GM10847 (cell line): Measurements from ENCODE around the gene CYP4F22.

Experiments
- POLR2A ChIP-seq: IDR thresholded peaks from 2 replicates; pipeline ENCODE4 v1.6.1; 2011; ENCODE audit not compliant: insufficient read length; ENCODE audit errors: extremely low read depth

The CYP4F22 gene

GRCh38 chr19:15584095-15584494 is 75.8 kb downstream of the CYP4F22 start:
- TF ChIP-seq POLR2A = no peak

- no peak for TF ChIP-seq POLR2A
Observed at GRCh38 chr19:15584541-15585115, 76.3 kb downstream of the CYP4F22 start.

DNA sequence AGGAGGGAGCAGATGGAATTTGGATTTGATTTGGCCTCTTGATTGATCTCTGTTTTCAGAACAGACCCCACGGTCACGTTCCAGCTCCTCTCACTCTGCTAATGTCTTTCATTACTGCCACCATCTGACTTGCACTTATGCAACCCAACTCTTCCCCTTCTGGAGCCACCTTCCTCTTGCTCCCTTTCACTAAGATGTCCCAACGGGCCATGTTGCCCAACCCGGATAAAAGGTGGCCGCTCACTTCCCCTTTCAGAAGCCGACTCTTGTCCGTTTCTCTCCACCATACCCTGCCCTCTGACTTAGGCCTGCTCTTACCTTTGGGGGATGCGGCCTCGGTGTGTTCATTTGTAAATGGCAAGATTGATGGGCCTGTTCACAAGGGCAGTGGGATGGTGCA is 79.3 kb downstream of the CYP4F22 start:
- TF ChIP-seq POLR2A = no peak

DNA sequence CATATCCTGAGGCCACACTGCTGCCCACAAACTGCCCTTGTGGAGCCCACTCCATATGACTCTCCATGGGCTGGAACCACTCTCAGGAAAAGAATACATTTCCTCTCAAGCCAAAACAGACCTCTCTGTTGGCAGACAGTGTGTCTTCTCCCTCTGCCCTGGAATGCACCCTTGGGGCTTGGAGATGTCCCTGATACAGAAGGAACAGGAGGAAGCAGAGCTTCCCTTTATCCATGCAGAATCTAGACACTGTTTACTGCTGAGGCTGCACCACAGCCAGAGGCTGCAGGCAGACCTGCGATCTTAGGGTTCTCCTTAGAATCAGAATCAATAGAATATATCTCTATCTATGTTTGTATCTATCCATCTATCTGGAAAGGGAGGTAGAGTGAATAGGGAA is 79.9 kb downstream of the CYP4F22 start:
- TF ChIP-seq POLR2A = no peak

- no peak for TF ChIP-seq POLR2A
Observed at GRCh38 chr19:15589760-15590451, 81.6 kb downstream of the CYP4F22 start.

DNA sequence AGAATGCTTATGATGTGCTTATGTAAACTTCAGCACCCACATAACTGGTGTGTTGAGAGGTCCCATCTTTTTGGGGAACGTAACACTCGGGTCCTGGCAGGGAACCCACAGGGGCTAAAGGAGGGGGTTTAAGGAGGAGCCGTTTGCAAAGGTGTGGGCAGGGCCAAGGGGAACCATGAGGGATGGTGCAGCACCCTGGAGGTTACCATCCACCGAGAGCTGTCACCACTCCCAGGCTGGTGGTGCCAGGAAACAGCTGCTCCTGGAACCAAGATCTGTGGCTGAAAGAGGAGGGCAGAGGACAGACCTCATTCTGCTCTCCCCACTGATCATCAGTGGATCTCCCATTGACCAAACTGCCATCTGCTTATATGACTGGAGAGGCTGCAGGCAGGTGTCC is 83.5 kb downstream of the CYP4F22 start:
- no peak for TF ChIP-seq POLR2A

DNA sequence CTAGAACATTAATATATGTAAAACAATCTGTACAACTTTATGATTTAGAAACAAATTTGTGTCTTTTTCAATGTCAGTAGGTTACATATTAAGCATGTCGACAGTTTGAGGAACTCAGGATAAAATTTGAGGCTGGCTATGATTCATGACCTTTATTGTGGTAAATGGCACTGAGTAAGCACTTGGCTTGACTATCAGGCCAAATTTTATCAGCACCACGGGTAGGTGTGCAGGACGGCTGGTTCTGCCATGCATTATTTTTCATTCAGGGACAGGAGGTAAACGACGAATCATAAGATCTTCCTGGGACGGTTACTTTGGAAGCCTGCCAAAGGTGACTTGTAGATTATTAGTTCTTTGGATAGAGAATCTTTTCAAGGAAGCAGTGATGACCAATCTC is 86.7 kb downstream of the CYP4F22 start:
- no peak for TF ChIP-seq POLR2A
